GM18507 (cell line): ENCODE results near the gene CCM2.

Source experiments
- DNase-seq: peaks from one replicate; pipeline ENCODE4 v3.0.0; 2011; ENCODE audit warnings: low read depth; ENCODE audit not compliant: insufficient read length; ENCODE audit errors: extremely low spot score
- FAIRE-seq: peaks from 2 replicates; lab custom pipeline; 2011; peaks lifted over from hg19 to GRCh38; lab: Jason Lieb, UNC

CCM2 gene

DNA sequence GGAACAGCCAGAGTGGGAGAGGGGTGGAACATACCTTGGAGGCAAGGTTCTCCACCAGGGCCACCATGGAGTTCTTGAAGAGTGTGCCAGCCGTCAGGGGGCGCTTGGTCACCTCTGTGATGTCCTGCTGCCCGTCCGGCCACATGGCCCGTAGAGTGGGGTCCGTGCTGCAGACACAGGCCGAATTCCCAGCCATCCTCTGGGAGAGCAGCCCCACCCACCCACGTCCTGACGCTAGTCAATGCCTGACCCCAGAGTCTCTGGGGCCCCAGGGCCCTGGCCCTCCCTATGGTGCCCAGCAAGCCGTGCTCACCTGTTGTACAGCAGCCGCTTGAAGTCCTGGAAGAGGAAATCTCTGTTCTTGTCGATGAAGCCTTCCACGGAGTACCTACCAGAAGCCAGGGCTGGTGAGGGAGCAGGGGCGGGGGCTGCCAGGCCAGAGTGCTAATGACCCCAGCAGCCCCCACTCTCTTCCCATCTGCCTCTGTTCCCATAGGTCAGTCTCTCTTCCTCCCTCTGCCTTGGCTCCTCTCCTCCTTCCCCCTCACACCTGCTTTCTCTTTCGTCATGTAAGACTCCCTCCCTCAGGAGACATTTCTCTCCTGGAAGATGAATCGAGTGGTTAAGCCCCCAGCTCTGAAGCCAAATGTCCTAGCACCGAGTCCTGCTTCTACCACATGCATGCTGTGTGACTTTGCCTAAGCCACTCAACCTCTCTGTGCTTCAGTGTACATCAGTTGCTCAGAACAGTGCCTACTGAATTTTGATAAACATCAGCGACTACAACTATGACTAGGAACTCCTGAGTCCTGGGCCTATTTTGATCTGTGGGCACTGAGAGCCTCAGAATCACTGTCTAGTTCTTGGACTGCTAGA is 32.2 kb upstream of the CCM2 start:
- no peak for FAIRE-seq

DNA sequence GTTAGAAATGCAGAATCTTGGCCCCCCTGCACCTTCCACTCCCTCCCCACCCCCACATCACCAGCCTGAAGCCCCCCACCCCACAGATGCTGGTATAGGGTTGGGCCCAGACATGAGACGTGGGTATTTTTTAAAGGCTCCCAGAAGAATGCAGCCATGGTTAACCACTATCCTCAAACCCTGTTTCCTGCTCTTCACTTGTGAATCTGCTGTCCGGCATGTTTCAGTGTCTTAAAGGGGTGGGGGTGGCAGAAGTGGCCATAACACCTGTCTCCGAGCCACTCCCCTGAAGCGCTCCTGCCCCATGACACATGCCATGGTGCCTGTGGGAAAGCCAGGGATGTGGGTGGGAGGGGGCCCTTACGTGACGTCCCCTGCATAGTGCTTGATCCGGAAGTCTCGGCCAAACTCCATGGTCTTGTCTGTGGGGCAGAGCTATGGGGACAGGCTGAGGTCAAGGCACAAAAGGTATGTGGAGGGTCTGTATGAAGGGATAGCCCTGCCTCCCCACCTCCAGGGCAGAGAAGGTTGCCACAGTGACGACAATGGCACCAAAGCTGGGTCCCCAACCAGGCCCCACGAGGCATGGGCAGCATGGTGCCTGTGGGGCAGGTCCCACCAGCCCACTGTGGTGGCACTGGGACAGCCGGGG is 30.8 kb upstream of the CCM2 start:
- FAIRE-seq (no peak), DNase-seq (no peak)

More for the DNA sequence above, 32.2 kb upstream of the CCM2 start:
- no peak for DNase-seq

- DNase-seq: no peak
- no peak for FAIRE-seq
Observed at GRCh38 chr7:44969701-44970522, 30.1 kb upstream of the CCM2 start.

- no peak for FAIRE-seq
- DNase-seq: no peak
Observed at GRCh38 chr7:44970523-44971051, 29.4 kb upstream of the CCM2 start.

GRCh38 chr7:44971188-44971901 is 28.7 kb upstream of the CCM2 start:
- FAIRE-seq (no peak), DNase-seq (no peak)

- FAIRE-seq (no peak), DNase-seq (no peak)
Observed at GRCh38 chr7:44971902-44972441, 28.0 kb upstream of the CCM2 start.

- DNase-seq: no peak
- FAIRE-seq: no peak
Observed at GRCh38 chr7:44972562-44972961, 27.4 kb upstream of the CCM2 start.

DNA sequence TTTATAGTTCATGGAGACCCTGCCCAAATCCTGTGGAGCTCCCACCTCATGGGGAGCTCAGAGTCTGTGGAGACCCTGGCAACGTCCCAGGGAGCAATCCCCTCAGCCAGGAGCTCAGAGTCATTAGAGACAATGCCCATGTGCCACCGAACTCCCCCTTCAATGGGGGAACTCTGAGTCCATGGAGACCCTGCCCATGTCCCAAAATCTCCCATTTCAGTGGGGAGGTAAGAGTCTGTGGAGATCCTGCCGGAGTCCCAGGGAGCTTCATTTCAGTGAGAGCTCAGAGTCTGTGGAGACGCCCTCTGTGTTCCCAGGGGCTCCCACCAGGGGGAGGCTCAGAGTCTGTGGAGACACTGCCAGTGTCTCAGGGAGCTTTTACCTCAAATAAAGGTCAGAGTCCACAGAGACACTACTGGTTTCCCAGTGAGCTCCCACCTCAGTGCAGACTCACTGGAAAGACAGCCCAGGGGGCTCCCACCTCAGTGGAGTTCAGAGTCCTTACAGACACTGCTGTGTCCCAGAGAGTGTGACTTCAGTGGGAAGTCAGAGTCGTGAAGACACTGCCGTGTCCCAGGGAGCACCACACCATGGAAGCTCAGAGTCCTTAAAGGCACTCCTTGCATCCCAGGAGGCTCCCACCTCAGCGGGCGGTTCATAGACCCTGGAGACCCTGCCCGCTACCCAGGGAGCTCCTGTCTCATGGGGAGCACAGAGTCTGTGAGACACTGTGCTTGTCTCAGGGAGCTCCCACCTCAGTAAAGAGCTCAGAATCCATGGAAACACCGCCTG is 26.2 kb upstream of the CCM2 start:
- no peak for DNase-seq
- no peak for FAIRE-seq

- DNase-seq (no peak), FAIRE-seq (no peak)
Observed at GRCh38 chr7:44974549-44974948, 25.5 kb upstream of the CCM2 start.

DNA sequence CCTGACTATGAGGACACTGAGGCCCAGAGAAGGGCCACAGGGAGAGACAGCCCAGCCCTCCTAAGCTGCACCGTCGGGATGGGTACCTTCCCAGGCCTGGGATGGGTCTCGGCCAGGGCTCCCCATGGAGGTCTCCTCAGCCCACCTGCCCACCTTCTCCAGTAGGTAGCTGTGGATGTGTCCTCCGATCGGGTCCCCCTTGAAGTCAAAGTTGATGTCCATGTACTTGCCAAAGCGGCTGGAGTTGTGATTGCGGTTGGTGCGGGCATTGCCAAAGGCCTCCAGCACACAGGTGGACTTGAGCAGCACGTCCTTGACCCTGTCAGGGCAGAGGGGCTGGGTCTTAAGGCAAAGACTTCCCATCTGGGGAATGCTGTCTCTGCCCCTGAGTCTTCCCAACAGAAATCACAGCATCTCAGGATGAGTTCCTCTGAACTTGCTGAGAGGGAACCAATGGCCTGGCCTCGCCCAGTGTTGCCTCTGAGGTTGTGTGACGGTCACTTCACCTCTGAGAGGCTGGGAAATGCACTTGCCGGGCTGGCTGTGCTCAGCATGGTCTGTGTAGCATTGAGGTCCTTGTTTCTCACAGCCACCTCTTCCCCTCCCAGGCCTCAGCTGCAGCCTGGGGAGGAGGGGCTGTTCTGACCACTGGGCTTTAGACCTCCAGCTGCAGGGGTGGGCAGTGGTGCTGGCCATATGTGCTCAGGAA is 24.5 kb upstream of the CCM2 start:
- DNase-seq: no peak
- no peak for FAIRE-seq

- FAIRE-seq: no peak
Observed at GRCh38 chr7:44976040-44976745, 23.8 kb upstream of the CCM2 start.

GRCh38 chr7:44976746-44977196 is 23.2 kb upstream of the CCM2 start:
- FAIRE-seq (no peak), DNase-seq (no peak)

More at GRCh38 chr7:44976040-44976745, 23.8 kb upstream of the CCM2 start:
- DNase-seq: no peak

DNA sequence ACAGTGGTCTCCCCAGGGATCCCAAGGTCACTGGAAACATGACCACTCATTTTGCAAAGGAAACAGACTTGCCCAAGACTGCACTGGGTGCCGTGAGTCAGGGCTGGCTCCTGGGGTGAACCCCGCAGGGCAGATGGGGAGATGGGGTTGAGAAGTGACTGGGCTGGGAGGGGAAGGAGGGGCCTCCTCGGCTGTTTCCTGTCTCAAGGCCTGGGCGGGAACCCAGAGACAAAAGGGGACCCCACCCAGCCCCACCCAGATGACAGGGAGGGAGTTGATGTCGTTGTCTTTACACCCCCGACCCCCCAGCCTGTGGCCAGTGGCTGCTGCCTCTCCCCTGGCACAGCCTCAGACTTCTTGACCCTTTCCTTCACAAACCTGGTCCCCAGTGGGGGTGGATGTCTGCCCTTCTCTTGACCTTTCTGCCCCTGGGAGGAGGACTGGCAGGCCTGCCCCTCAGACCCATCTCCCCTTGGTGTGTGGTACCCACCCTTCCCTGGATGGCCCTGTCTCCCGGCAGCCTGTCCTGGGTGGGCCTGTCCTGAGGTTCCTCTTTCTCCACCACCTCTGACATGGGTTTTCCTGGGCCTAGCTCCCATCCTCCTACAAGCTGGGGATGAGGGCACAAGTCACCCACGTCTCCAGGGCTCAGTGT is 22.6 kb upstream of the CCM2 start:
- peak; percentile 70 for FAIRE-seq
- no peak for DNase-seq

- FAIRE-seq (no peak), DNase-seq (no peak)
Observed at GRCh38 chr7:44977959-44978335, 22.1 kb upstream of the CCM2 start.

DNA sequence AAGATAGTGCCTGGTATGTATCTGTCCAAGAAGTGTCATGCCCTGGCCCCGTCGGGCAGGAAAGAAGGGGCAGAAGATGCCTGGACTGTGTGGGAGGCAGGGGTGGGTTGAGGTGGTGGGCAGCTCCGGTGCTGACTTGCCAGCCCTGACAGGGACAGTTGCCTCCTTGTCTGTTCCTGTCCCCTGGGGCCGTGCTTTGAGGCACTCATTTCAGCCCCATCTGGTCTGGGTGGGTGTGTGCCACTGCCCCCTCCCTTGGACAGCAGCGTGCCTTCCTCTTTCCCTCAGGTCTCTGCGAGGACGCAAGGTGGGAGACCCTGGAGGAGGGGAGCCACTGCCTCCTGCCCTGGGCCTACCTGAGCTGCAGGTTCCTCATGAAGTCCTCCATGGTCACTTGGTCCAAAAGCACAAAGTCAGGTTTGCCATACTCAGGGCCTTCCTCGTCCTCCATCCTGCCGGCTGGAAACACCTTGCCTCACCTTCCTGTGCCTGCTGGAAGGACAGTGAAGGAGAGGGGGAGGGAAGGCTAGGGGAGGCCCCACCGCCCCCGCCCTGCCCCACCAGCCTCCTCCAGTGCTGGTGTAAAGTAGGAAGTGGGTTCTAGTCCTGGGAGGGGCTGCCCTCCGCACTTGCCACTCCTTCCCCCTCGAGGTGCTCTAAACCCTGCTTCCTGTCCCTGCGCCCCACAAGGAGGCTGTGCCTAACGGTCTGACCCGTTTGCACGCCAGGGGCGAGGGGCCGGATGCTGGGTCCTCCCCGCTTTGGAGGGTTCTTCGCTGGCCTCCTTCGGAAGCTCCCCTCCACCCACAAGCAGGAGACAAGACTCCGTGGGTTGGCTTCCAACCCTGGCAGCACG is 21.3 kb upstream of the CCM2 start, which contains the start of gene MYO1G:
Gene MYO1G (minus strand): TSS at position 505 of the 856 bp plus-strand sequence. CDS start 54 bp downstream, at position 451.
- FAIRE-seq (peak; percentile 96), DNase-seq (peak; percentile 61)
